ENCODE measurements around the gene OR5J2.
"Not testable (repeated sequence)": the region's sequence is repeated elsewhere in the genome, so short reads cannot be mapped to it uniquely, and the experiment has no call there.

The OR5J2 gene

GRCh38 chr11:56176318-56176717, at the start of gene OR5J2:
TSS of gene OR5J2 (plus strand) at chr11:56176618. CDS start at chr11:56176618, 0 bp downstream.
- no peak for DNase-seq (ENCODE audit: low spot score)

- DNase-seq (ENCODE audit: low spot score): no peak
Observed at GRCh38 chr11:56140151-56140661, 36.2 kb upstream of the OR5J2 start, which contains the start of gene OR8J3. TSS of gene OR8J3 (minus strand) at chr11:56140201. CDS start at chr11:56137718, 2,483 bp downstream.

- DNase-seq (ENCODE audit: low spot score): not testable (repeated sequence)
Observed at GRCh38 chr11:56143681-56144080, 32.7 kb upstream of the OR5J2 start.

- no peak for DNase-seq (ENCODE audit: low spot score)
Observed at GRCh38 chr11:56151376-56151775, 25.0 kb upstream of the OR5J2 start.

- no peak for DNase-seq (ENCODE audit: low spot score)
Observed at GRCh38 chr11:56152333-56152732, 24.1 kb upstream of the OR5J2 start.

- no peak for DNase-seq (ENCODE audit: low spot score)
Observed at GRCh38 chr11:56160217-56160616, 16.2 kb upstream of the OR5J2 start, which contains the start of gene OR8K5. TSS of gene OR8K5 (minus strand) at chr11:56160317. CDS start at chr11:56160317, 0 bp downstream.

- no peak for DNase-seq (ENCODE audit: low spot score)
Observed at GRCh38 chr11:56163804-56164203, 12.6 kb upstream of the OR5J2 start.

GRCh38 chr11:56172256-56172830, 4.1 kb upstream of the OR5J2 start:
- DNase-seq (ENCODE audit: low spot score): no peak

GRCh38 chr11:56183459-56183858, 7.0 kb downstream of the OR5J2 start:
- no peak for DNase-seq (ENCODE audit: low spot score)

- DNase-seq (ENCODE audit: low spot score): no peak
Observed at GRCh38 chr11:56188602-56189001, 12.2 kb downstream of the OR5J2 start.

- no peak for DNase-seq (ENCODE audit: low spot score)
Observed at GRCh38 chr11:56196705-56197104, 20.3 kb downstream of the OR5J2 start.

- DNase-seq (ENCODE audit: low spot score): no peak
Observed at GRCh38 chr11:56197367-56197766, 20.9 kb downstream of the OR5J2 start.

GRCh38 chr11:56207790-56208189, 31.4 kb downstream of the OR5J2 start:
- no peak for DNase-seq (ENCODE audit: low spot score)

GRCh38 chr11:56214537-56214936, 38.1 kb downstream of the OR5J2 start:
- DNase-seq (ENCODE audit: low spot score): no peak

- not testable (repeated sequence) for DNase-seq (ENCODE audit: low spot score)
Observed at GRCh38 chr11:56219735-56220134, 43.3 kb downstream of the OR5J2 start.
